GM18517 (cell line): ENCODE measurements around the gene CCL11.

Experiments used
- ATAC-seq: cut with Tn5 transposase; IDR thresholded peaks from one replicate; pipeline ENCODE4 v1.9.1; 2021; ENCODE audit warnings: mild to moderate bottlenecking, moderate library complexity; ENCODE audit not compliant: unreplicated experiment

The CCL11 gene

DNA sequence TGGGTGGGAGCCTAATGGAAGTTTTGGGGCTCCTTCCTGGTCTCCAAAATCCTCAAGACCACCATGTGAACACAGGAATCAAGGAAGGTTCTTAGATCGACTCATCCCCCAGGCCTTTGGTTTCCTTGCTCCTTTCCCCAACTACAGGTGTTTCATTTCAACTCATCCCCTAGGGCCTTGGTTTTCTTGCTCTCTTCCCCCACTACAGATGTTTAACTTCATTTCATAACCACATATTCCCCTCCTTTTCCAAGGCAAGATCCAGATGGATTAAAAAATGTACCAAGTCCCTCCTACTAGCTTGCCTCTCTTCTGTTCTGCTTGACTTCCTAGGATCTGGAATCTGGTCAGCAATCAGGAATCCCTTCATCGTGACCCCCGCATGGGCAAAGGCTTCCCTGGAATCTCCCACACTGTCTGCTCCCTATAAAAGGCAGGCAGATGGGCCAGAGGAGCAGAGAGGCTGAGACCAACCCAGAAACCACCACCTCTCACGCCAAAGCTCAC is at the start of gene CCL11:
TSS of gene CCL11 (plus strand) at position 457 of the 507 bp plus-strand sequence. CDS start 67 bp downstream, outside the sequence.
- ATAC-seq, result no peak

DNA sequence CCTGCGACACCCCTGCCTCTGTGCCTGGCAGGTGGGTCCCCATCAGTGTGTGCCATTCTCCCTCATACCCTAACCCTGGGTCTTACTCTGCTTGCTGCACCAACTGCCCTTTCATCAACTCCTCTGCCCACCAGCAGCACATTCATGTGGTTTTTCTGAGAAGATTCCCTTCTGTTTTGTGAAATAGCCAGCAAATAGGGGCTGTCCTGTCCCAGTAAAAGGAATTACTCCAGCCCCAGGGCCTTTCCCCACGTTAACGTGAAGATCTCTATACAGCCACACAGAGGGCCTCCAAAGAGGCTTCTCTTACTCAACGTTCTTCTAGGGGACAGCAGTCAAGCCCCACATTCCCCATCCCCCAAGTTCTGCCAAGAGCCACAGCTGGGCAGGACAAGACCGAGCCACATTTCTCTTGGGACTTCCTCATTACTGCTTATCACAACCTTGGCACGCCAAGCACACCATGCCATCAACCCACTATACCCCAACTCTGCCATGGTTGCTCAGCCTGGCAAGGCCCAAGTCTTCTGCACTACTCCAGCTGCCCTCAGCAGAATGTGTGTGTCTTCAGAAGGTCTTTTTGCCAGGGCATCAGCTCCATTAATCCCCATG is 49.2 kb upstream of the CCL11 start:
- ATAC-seq, result no peak

- no peak for ATAC-seq
Observed at GRCh38 chr17:34237458-34237857, 48.1 kb upstream of the CCL11 start.

DNA sequence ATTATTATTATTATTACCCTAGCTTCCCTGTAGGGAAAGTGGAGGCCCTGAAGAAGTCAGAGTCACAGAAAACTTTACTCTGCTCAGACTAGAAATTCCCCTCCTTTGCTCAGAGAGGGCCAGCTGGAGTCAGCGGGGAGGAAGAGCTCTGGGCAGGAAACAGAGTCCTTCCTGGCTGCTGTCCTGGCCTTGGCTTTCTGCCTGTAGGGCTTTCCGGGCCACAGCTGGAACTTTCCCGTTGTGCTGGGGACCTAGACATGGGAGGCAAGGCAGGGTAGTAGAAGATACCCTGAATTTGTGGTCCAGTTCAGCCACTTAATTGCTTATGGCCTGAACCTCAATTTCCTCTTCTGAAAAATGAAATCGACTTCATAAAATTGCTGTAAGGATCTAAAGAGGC is 44.5 kb upstream of the CCL11 start:
- no peak for ATAC-seq

DNA sequence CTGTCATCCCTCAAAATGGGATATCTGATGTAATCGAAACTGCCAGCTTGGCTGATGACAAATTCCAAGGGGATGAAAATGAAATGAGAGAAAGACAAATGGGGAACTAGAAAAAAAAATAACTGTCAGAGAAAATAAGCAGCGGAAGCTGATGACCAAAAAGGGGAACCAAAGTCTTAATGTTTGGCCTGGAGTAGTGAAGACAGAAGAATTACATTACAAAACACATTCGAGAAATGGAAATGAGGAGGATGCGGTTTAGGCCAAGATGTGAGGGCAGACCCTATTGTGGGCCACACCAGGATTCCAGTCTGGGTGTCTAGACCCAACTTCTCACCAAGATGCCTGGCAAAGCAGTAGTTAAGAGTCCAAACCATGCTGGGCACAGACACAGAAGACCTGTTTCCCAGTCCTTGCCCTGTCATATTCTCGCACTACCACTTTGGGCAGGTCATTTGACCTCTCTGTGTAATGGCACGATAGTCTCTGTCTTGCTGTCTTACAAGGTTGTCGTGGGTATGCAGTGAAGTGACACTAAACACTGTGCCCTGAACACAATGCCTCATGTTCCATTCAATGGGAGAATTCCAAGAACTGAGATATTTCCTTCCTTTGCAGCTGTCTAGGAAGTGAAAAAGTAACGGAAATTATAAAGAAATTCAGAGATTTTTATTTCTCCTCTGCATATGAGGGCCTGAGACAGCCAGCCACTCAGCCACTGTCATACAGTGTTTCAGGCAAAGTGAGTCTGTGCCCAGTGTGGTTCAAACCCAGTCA is 42.8 kb upstream of the CCL11 start:
- ATAC-seq, result no peak

DNA sequence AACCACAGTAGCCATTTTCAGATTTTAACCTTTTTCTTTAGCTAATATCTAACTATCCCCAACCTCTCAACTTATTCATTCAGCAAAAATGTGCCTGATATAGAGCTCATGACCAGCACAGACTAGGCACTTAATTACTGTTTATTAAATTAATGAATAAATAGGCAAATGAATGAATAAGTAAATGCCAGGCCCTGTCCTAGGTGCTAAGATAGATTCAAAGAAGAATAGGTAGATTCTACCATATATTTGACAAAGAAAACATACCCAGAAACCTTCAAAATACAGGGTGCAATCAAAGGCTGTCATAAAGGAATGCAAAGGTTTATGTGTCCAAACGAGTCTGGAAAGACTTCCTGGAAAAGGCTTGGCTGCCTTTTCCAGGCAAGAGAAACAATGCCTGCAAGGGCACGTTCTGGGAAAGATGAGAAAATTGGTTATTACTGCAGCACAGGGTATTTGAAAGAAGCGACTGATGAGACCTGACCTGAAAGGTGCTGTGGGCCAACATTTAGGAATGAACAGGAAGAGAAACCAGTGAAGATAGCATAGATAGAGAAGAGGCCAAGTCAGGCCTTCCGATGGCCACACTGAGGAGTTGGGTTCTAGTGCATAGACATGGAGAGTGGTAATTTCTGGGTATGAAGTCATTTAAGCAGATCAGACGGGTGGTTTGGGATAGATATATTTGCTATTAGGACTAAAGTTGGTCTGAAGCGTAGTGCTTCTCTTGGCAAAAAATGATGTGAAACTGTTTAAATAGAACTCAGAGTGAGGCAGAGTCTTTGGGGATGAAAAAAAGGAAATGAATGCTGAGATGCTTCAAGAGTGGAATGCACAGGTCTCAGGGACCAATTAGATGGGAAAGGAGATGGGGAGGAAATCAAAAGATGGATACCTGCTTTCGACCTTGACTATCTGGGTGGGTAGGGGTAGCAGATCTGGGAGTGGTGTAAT is 41.9 kb upstream of the CCL11 start:
- no peak for ATAC-seq

- ATAC-seq, result no peak
Observed at GRCh38 chr17:34245351-34245905, 40.1 kb upstream of the CCL11 start.

DNA sequence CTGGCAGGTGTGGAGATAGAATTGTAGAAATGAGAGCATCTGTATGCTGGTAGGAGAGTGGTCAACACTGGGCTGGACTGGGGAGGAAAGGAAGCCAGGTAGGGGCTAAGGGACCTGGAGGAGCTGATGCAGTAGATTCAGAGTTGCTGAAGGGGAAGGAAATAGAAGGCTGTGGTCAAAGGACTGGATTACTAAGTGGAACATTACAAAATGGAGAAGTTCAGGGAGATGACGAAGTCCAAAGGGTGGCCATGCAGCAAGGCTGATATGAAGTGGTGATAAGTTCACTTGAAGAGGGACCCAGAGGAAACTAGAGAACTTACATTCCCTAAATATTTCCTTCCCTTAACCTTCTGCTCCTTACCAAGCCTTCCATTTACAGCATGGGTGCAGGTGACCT is 39.1 kb upstream of the CCL11 start:
- no peak for ATAC-seq

DNA sequence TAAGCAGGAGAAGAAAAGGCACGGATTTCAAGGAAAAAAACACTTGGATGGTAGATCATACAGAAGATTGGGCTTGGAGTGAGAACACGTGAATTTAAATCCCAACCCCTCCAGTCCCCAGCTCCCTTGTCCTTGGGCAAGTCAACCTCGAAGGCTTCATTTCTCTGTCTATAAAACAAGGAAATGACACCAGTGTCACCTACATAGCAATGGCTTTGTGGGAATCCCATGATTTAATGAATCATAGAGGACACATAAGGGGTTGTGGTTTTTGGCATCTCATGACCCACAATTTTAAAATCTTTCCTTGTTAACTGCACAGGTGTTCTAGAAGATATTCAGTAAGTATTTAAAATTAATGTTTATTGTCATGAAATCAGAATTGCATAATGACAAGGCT is 38.7 kb upstream of the CCL11 start:
- ATAC-seq, result no peak

DNA sequence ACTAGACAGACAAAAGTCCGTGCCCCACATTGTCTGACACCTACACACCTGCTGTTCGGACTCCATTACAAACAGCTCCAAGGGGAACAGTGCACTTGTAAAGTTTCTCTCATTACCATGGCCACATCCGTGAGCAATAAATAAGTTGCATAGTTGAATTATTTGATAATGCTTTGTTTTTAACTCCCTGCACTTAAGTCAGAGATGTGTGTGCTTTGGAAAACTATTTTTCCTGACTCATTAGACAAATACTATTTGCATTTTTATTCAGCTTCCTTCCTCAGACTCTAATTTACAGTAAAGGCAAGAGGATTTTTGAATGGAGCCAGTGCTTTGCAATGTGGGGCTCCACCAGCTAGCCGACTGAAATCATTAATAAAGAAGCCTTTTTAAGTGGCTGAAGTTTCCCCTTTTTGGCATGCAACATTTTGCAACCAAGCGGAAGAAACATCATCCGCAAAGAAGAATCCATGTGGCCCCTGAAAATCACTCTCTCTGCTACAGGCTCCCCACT is 37.0 kb upstream of the CCL11 start:
- no peak for ATAC-seq

DNA sequence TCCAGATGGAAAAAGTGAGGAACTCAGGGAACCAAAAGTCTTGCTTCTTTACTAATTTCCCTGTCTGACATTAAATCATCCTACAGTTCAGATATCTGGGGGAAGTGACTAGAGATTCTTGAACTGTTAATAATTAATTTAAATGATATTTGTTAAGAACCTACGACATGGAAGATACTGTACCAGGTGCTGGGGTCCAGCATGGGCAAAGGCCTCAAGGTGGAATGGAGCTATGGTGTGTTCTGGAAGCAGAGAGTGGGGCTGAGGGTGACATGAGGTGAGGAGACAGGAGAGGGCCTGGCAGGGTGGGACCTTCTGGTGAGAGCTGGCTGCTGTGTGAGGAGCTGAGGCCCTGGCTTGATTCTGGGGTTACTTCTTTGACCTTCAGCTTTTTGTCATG is 36.5 kb upstream of the CCL11 start:
- ATAC-seq, result no peak

- no peak for ATAC-seq
Observed at GRCh38 chr17:34249478-34249877, 36.1 kb upstream of the CCL11 start.

- no peak for ATAC-seq
Observed at GRCh38 chr17:34251186-34251585, 34.4 kb upstream of the CCL11 start.

- ATAC-seq, result no peak
Observed at GRCh38 chr17:34252095-34252443, 33.5 kb upstream of the CCL11 start.

DNA sequence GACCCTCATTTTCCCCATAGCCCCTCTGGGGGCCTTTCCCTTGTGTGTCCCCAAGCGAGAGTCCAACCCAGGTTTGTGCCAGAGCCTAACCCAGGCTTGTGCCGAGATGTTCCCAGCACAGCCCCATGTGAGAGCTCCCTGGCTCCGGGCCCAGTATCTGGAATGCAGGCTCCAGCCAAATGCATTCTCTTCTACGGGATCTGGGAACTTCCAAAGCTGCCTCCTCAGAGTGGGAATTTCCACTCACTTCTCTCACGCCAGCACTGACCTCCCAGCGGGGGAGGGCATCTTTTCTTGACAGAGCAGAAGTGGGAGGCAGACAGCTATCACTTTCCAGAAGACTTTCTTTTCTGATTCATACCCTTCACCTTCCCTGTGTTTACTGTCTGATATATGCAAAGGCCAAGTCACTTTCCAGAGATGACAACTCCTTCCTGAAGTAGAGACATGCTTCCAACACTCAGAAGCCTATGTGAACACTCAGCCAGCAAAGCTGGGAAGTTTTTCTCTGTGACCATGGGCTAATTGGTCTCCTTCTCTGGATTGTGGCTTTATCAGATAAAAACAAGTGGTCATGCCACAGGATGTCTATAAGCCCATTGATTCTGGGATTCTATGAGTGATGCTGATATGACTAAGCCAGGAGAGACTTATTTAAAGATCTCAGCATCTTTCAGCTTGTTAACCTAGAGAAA is 33.0 kb upstream of the CCL11 start:
- no peak for ATAC-seq

DNA sequence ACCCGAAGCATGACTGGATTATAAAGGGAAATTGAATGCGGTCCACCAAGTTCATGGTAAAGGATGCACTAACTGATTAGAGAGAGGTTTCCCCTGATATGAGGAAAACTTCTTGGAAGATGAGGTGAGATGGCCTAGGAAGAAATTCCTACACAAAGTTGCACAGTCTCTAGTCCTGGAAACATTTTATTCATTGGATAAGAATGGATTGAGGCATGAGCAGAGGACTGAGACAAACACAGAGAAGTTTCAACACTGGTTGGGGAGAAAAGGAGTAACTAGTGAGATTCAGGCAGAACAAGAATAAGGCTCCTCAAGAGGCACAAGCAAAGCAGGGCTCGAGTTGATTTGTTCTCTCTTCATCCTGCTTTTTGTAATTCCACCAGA is 32.4 kb upstream of the CCL11 start:
- no peak for ATAC-seq

GRCh38 chr17:34254146-34254545 is 31.4 kb upstream of the CCL11 start:
- ATAC-seq, result no peak

- no peak for ATAC-seq
Observed at GRCh38 chr17:34254651-34255380, 30.7 kb upstream of the CCL11 start, which contains the start of gene CCL2. CCL2 (plus strand) TSS chr17:34255285; CDS start chr17:34255350, 65 bp downstream.

DNA sequence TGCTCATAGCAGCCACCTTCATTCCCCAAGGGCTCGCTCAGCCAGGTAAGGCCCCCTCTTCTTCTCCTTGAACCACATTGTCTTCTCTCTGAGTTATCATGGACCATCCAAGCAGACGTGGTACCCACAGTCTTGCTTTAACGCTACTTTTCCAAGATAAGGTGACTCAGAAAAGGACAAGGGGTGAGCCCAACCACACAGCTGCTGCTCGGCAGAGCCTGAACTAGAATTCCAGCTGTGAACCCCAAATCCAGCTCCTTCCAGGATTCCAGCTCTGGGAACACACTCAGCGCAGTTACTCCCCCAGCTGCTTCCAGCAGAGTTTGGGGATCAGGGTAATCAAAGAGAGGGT is 30.2 kb upstream of the CCL11 start:
- no peak for ATAC-seq

- ATAC-seq, result no peak
Observed at GRCh38 chr17:34255841-34256240, 29.7 kb upstream of the CCL11 start.
